DND-41 (cell line): ENCODE measurements around the gene NUDT21.

Source experiments
- CTCF ChIP-seq: IDR thresholded peaks from 2 replicates; pipeline ENCODE4 v1.5.1; 2012; ENCODE audit warnings: borderline replicate concordance, low read length, moderate library complexity, mild to moderate bottlenecking; ENCODE audit not compliant: poor library complexity, severe bottlenecking; ENCODE audit errors: extremely low read depth
- EZH2 ChIP-seq: IDR thresholded peaks from 3 replicates; pipeline ENCODE4 v1.6.1; 2012; ENCODE audit warnings: borderline replicate concordance, low read depth, mild to moderate bottlenecking, moderate library complexity, low read length, inconsistent platforms; ENCODE audit not compliant: severe bottlenecking

GRCh38 chr16:56424791-56425438, 26.2 kb downstream of the NUDT21 start:
- TF ChIP-seq CTCF (no peak), EZH2 (no peak)
